Activated T-helper 1 cell treated with anti-CD3 and anti-CD28 coated beads, Interleukin-2, amount 50 U/mL, for 16 hours (primary cell): ENCODE data around the gene CSHL1.
"Not testable (repeated sequence)": the region's sequence is repeated elsewhere in the genome, so short reads cannot be mapped to it uniquely, and the experiment has no call there.

ENCODE experiments used
- DNase-seq, 2 donors: peaks; one replicate each; pipeline ENCODE4 v3.0.0-alpha.2; 2020; ENCODE audit warnings: low read depth in 1 of 2, low spot score in 1 of 2

The CSHL1 gene

DNA sequence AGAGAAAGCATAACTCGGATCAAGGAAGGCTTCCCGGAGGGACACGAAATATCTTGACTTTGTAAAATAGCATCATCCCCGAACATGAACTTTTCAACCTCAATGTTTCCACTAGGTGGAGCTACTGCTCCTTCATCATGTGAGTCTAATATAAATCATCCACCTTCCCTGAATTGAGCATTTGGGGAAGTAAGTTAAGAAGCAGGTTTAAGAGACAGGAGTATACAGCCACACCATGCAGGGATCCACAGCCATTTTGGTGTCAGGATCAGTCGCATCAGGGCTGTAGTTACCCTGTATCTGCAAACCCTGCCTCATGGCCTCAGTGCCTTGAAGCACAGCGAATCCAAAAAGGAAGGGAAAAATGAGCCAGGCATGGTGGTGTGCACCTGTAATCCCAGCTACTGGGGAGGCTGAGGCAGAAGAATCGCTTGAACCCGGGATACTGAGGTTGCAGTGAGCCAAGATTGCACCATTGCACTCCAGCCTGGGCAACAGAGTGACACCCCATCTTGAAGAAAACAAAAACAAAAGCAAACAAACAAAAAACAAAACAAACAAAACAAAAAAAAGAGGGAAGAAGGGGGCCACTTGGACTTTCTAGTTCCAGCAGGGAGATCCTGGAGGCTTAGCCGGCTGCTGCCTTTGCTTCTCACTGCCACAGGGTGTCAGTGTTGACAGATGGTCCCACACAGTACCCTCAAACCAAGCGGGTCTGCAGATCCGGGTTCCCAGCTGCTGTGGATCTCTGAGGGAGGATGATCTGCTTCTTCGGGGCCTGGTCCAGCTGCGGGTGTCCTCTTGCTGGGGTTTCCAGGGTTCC lies 21.8 kb downstream of the CSHL1 start:
- not testable (repeated sequence) for DNase-seq

DNA sequence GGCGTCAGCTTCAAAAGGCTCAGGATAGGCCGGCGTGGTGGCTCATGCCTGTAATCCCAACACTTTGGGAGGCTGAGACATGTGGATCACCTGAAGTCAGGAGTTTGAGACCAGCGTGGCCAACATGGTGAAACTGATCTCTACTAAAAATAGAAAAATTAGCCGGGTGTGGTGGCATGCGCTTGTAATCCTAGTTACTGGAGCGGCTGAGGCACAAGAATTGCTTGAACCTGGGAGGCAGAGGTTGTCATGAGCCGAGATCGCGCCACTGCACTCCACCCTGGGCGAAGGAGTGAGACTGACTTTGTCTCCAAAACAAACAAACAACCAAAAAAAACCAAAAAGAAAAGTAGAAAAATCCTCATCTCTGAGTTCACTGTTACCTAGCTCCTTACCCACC lies 25.9 kb downstream of the CSHL1 start:
- not testable (repeated sequence) for DNase-seq

DNA sequence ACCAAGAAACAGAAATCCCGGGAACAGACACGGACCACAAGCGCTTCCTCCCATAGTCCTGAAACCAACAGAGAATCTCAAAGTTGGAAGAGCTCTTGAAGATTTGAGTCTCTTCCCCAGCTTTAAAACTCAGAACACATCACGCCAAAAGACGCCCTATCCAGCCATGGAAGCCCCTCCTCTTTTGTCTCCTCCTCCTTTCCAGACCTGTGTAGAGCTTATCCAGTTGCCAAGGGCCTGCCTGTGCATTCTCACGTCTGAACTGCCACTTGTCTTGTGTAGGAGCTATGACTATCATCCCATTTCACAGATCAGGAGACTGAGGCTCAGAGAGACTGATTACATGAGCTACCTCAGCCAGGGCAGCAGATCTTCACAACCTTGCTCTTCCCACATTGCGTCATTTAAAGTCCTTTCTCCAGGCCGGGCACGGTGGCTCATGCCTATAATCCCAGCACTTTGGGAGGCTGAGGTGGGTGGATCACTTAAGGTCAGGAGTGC lies 28.4 kb downstream of the CSHL1 start:
- DNase-seq = not testable (repeated sequence)

DNA sequence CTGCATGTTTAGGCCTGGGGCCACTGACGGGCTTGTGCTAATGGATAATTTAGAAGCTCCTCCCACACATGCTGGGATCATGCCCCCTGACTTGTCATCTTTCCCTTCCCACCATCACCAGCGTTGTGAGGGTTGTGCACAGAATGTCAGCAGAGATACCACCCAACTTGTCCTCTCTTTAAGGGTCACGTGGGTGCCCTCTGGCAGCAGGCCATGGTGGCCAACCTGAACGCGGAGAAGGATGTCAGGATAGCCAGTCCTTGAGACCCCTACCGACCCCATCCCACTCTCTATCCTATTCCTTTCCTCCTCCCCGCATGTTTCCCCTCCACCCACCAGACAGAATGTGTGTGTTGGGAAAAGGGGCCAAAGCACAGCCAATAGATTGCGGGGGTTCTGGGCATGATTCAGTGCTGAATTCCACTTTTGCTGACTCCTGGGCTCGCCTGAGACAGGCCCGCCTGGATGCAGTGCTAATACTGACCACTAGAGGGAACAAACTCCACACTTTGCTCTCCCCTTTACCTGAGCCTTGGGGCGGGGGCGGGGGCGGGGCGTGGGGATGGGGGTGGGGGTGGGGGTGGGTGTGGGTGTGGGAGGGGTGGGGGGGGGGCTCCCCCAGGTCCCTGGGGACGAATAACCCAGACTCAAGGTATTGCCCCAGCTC lies 29.0 kb downstream of the CSHL1 start, which contains the start of gene GH2:
TSS of gene GH2 (minus strand) at position 10 of the 667 bp plus-strand sequence. CDS start 143 bp downstream, outside the sequence.
- peak; percentile 34 to 39 for DNase-seq

DNA sequence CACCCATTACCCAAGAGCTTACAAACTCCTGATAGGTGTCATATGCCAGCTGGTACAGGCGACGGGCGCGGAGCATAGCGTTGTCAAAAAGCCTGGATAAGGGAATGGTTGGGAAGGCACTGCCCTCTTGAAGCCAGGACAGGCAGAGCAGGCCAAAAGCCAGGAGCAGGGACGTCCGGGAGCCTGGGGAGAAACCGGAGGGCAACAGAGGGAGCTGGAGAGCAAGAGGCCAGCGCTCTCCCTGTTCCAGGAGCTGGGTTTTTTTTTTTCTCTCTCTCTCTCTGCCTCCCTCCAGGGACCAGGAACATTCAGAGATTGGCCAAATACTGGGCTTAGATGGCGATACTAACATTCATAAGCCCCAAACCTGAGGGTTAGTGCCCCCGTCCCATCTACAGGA lies 29.7 kb downstream of the CSHL1 start:
- DNase-seq = not testable (repeated sequence)

DNA sequence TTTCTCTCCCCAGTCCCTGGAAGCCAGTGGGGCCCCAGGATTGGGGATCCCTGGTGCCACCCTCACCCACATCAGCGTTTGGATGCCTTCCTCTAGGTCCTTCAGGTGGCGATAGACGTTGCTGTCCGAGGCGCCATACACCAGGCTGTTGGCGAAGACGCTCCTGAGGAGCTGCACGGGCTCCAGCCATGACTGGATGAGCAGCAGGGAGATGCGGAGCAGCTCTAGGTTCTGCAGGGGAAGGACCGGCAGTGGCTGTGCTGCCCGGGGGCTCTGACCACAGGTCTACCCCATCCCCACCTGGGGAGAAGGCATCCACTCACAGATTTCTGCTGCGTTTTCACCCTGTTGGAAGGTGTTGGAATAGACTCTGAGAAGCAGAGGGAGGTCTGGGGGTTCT lies 30.4 kb downstream of the CSHL1 start:
- no peak for DNase-seq

DNA sequence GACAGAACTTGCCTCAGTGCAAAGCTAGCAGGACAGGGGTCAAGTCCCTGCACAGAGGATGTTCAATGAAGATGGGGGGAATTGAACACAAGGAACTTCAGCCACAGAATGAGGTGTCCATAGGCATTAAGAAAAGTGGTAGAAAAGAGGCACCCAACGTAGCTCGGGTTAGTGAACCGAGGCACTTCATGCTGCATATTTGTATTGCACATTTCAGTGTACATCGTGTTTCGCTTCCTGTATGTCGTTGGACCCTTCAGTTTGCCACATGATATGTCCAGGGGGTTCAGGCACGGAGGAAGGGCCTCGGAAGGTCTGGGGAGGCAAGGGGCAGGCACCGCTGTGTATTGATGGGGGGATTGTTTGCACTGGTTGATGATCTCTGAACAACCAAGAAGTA lies 32.6 kb downstream of the CSHL1 start:
- DNase-seq = not testable (repeated sequence)

DNA sequence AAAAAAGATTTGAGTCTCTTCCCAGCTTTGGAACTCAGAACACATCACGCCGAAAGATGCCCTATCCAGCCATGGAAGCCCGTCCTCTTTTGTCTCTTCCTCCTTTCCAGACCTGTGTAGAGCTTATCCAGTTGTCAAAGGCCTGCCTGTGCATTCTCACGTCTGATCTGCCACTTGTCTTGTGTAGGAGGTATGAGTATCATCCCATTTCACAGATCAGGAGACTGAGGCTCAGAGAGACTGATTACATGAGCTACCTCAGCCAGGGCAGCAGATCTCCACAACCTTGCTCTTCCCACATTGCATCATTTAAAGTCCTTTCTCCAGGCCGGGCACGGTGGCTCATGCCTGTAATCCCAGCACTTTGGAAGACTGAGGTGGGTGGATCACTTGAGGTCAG lies 36.4 kb downstream of the CSHL1 start:
- DNase-seq = not testable (repeated sequence)

DNA sequence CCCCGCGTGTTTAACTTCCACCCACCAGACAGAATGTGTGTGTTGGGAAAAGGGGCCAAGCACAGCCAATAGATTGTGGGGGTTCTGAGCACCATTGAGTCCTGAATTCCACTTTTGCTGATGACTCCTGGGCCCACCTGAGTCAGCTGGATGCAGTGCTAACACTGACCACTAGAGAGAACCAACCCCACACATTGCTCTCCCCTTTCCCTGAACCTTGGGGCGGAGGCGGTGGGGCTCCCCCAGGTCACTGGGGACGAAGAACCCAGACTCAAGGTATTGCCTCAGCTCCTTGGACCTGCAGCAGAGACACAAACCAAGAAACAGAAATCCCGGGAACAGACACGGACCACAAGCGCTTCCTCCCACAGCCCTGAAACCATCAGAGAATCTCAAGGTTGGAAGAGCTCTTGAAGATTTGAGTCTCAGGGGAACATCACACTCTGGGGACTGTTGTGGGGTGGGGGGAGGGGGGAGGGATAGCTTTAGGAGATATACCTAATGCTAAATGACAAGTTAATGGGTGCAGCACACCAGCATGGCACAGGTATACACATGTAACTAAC lies 36.9 kb downstream of the CSHL1 start:
- DNase-seq = not testable (repeated sequence)

DNA sequence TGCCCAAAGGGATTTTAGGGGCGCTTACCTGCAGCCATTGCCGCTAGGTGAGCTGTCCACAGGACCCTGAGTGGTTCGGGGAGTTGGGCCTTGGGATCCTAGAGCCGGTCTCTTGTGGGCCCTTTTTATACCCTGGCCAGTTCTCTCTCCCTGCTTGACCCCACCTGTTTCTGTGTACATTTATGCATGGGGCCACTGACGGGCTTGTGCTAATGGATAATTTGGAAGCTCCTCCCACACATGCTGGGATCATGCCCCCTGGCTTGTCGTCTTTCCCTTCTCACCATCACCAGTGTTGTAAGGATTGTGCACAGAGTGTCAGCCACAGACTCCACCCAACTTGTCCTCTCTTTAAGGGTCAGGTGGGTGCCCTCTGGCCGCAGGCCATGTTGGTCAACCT lies 37.5 kb downstream of the CSHL1 start, which contains the start of gene CSH2:
TSS of gene CSH2 (minus strand) at position 101 of the 400 bp plus-strand sequence. CDS start at position 38, 63 bp downstream.
- not testable (repeated sequence) for DNase-seq

DNA sequence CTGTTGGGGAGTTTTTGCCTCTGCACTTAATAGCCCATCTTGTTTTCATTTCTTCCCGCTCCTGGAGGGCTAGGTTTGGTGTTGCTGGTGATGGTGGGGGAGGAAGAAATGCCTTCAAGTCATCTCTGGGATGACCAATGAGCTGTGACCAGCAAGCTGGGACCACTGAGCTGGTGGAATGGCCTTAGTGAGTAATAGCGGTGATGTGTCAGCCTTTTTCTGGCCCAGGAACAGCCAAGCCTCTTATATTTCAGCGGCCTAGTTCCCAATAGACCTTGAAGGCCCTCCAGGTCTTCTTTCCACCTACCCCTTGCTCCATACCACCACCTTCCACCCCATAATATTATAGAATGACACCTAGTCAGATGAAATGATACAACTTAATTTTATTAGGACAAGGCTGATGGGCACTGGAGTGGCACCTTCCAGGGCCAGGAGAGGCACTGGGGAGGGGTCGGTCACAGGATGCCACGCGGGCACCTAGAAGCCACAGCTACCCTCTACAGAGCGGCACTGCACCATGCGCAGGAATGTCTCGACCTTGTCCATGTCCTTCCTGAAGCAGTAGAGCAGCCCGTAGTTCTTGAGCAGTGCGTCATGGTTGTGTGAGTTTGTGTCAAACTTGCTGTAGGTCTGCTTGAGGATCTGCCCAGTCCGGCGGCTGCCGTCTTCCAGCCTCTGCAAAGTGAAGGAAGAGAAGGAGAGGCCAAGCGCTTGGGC lies 39.3 kb downstream of the CSHL1 start:
- not testable (repeated sequence) for DNase-seq

DNA sequence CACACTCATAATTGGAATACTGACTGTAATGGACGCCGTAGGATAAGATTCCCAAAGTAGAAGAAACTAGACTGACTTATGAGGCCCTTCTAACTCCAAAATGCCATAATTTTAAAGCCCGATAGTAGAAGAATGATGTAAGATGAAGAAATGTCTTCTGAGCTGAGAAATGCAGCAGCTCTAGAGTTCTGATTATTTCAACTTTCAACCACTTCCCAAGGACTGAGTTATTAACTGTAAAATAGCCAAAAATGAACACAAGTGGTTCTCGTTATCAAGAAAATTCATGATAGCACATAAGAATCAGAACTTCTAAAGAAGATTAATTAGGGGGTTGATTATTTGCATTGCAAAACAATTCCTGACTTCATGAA lies 40.8 kb downstream of the CSHL1 start:
- not testable (repeated sequence) for DNase-seq

DNA sequence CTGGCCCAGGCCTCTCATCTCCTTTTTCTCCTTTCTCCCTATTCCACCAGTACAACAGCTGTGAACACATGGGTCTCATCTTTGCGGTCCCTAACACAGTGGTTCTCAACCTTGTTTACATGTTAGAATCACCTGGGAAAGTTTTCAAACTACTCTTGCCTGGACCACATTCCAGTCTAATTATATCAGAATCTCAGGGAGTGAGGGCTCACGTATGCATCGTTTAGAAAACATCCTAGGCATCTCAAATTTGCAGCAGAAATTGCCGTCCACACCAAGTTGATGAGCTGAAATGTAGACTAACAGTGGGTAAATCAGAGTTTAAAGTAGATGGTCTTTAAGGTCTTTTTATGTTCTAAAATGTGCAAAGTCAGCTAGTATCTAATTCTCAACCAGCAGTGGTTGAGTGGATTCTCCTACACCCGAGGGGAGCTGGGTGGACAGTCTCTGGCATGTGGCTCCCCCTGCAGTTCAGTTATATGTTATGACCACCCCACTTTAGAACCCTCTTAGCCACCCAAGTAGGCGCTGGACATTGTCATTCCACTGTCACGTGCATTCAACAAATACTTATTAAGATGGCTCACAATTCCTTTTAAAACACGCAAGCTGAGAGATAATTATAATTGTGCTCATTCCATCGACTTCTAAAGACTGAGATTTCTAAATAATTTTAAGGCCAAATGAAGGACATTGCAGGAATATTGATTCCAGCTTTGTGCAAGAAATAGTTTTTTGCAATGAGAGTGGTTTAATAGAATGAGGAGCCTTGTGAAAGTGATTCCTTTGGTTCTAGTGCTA lies 41.4 kb downstream of the CSHL1 start:
- not testable (repeated sequence) for DNase-seq

DNA sequence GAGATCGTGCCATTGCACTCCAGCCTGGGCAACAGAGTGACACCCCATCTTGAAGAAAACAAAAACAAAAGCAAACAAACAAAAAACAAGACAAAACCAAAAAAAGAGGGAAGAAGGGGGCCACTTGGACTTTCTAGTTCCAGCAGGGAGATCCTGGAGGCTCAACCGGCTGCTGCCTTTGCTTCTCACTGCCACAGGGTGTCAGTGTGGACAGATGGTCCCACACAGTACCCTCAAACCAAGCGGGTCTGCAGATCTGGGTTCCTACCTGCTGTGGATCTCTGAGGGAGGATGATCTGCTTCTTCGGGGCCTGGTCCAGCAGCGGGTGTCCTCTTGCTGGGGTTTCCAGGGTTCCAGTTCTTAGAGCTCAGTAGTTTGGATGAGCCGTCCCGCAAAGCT lies 44.4 kb downstream of the CSHL1 start:
- DNase-seq = not testable (repeated sequence)
